HUES6 (cell line): ENCODE results near the gene PROZ.

Experiments
- H3K27ac ChIP-seq: 2 replicates; pipeline ENCODE4 v1.7.0; 2013; ENCODE audit warnings: low read depth, mild to moderate bottlenecking, low read length, inconsistent platforms
- H3K27me3 ChIP-seq: 2 replicates; pipeline ENCODE4 v1.6.1; 2013; ENCODE audit warnings: low read length; ENCODE audit not compliant: control insufficient read depth, insufficient read depth
- H3K36me3 ChIP-seq: 2 replicates; pipeline ENCODE4 v1.6.1; 2013; ENCODE audit warnings: low read length; ENCODE audit not compliant: control insufficient read depth, insufficient read depth
- H3K4me1 ChIP-seq: 2 replicates; pipeline ENCODE4 v1.6.1; 2013; ENCODE audit warnings: low read length; ENCODE audit not compliant: control insufficient read depth, insufficient read depth
- H3K4me3 ChIP-seq: 2 replicates; pipeline ENCODE4 v1.5.1; 2013; ENCODE audit warnings: low read depth, low read length
- H3K9ac ChIP-seq: one replicate; pipeline ENCODE4 v1.6.1; 2013; ENCODE audit warnings: mild to moderate bottlenecking, low read length
- H3K9me3 ChIP-seq: 2 replicates; pipeline ENCODE4 v1.6.1; 2013; ENCODE audit warnings: low read depth, low read length; ENCODE audit not compliant: control insufficient read depth, insufficient read depth

The PROZ gene

GRCh38 chr13:113129921-113130750 is 28.3 kb upstream of the PROZ start:
- H3K4me1 ChIP-seq: no peaks in the 10 kb centered on the region
- no peaks in the 10 kb centered on the region for H3K36me3 ChIP-seq
- no peak overlapping the region for H3K9ac ChIP-seq
- H3K4me3 ChIP-seq: no peak overlapping the region
- no peak overlapping the region for H3K27ac ChIP-seq
- H3K27me3 ChIP-seq: peaks cover 6% of the 10 kb centered on the region; the same call in 1 of the 2 replicates
- no peaks in the 10 kb centered on the region for H3K9me3 ChIP-seq

- H3K9ac ChIP-seq: no peak overlapping the region
- H3K27ac ChIP-seq: no peak overlapping the region
- no peaks in the 10 kb centered on the region for H3K9me3 ChIP-seq
- no peaks in the 10 kb centered on the region for H3K4me1 ChIP-seq
- no peaks in the 10 kb centered on the region for H3K36me3 ChIP-seq
- H3K27me3 ChIP-seq: peaks cover 6% of the 10 kb centered on the region; the same call in 1 of the 2 replicates
- no peak overlapping the region for H3K4me3 ChIP-seq
Observed at GRCh38 chr13:113135281-113135760, 23.1 kb upstream of the PROZ start.

GRCh38 chr13:113137691-113138298 is 20.7 kb upstream of the PROZ start:
- H3K27ac ChIP-seq: no peak overlapping the region
- no peaks in the 10 kb centered on the region for H3K27me3 ChIP-seq

GRCh38 chr13:113138792-113139551 is 19.5 kb upstream of the PROZ start:
- H3K9me3 ChIP-seq: no peaks in the 10 kb centered on the region
- no peak overlapping the region for H3K4me3 ChIP-seq
- no peaks in the 10 kb centered on the region for H3K27me3 ChIP-seq
- no peaks in the 10 kb centered on the region for H3K36me3 ChIP-seq
- H3K27ac ChIP-seq: no peak overlapping the region
- H3K9ac ChIP-seq: no peak overlapping the region
- no peaks in the 10 kb centered on the region for H3K4me1 ChIP-seq

More at GRCh38 chr13:113137691-113138298, 20.7 kb upstream of the PROZ start:
- no peaks in the 10 kb centered on the region for H3K36me3 ChIP-seq
- no peak overlapping the region for H3K4me3 ChIP-seq
- no peaks in the 10 kb centered on the region for H3K9me3 ChIP-seq
- no peaks in the 10 kb centered on the region for H3K4me1 ChIP-seq
- no peak overlapping the region for H3K9ac ChIP-seq

- no peak overlapping the region for H3K9ac ChIP-seq
- H3K27ac ChIP-seq: no peak overlapping the region
- no peak overlapping the region for H3K4me3 ChIP-seq
- H3K27me3 ChIP-seq: no peaks in the 10 kb centered on the region
- no peaks in the 10 kb centered on the region for H3K4me1 ChIP-seq
- no peaks in the 10 kb centered on the region for H3K9me3 ChIP-seq
- H3K36me3 ChIP-seq: no peaks in the 10 kb centered on the region
Observed at GRCh38 chr13:113139577-113139976, 18.9 kb upstream of the PROZ start.

GRCh38 chr13:113140677-113141600 is 17.5 kb upstream of the PROZ start:
- Histone ChIP-seq H3K36me3 (no peaks in the 10 kb centered on the region), H3K4me3 (no peak overlapping the region), H3K27ac (no peak overlapping the region), H3K27me3 (no peaks in the 10 kb centered on the region), H3K9me3 (no peaks in the 10 kb centered on the region), H3K9ac (no peak overlapping the region), H3K4me1 (no peaks in the 10 kb centered on the region)

GRCh38 chr13:113141601-113141970 is 16.9 kb upstream of the PROZ start:
- no peak overlapping the region for H3K4me3 ChIP-seq
- H3K36me3 ChIP-seq: no peaks in the 10 kb centered on the region
- H3K4me1 ChIP-seq: no peaks in the 10 kb centered on the region
- H3K27me3 ChIP-seq: no peaks in the 10 kb centered on the region
- H3K27ac ChIP-seq: no peak overlapping the region
- no peaks in the 10 kb centered on the region for H3K9me3 ChIP-seq
- H3K9ac ChIP-seq: no peak overlapping the region

- Histone ChIP-seq H3K4me1 (no peaks in the 10 kb centered on the region), H3K9me3 (no peaks in the 10 kb centered on the region), H3K4me3 (no peak overlapping the region), H3K36me3 (no peaks in the 10 kb centered on the region), H3K27ac (no peak overlapping the region), H3K27me3 (no peaks in the 10 kb centered on the region), H3K9ac (no peak overlapping the region)
Observed at GRCh38 chr13:113142876-113143275, 15.6 kb upstream of the PROZ start.

GRCh38 chr13:113143466-113144254 is 14.8 kb upstream of the PROZ start:
- Histone ChIP-seq H3K4me1 (no peaks in the 10 kb centered on the region), H3K27me3 (no peaks in the 10 kb centered on the region), H3K9me3 (no peaks in the 10 kb centered on the region), H3K27ac (no peak overlapping the region), H3K36me3 (no peaks in the 10 kb centered on the region), H3K4me3 (no peak overlapping the region), H3K9ac (no peak overlapping the region)

GRCh38 chr13:113144255-113144629 is 14.2 kb upstream of the PROZ start:
- Histone ChIP-seq H3K4me3 (no peak overlapping the region), H3K9ac (no peak overlapping the region), H3K36me3 (no peaks in the 10 kb centered on the region), H3K9me3 (no peaks in the 10 kb centered on the region), H3K27ac (no peak overlapping the region), H3K27me3 (no peaks in the 10 kb centered on the region), H3K4me1 (no peaks in the 10 kb centered on the region)
